Central memory CD8-positive, alpha-beta T cell (primary cell): ENCODE results near the gene SV2B.

Experiments used
- ATAC-seq: fragments of 150-1000 bp; cut with Tn5 transposase; replicated peaks from 2 replicates; pipeline ENCODE4 v1.10.0; 2022; ENCODE audit warnings: mild to moderate bottlenecking, moderate FRiP score, moderate number of reproducible peaks; ENCODE audit not compliant: poor library complexity, severe bottlenecking; ENCODE audit errors: extremely low read depth
- DNase-seq, 2 donors: peaks; one replicate each; pipeline ENCODE4 v3.0.0; 2021; ENCODE audit warnings: low spot score in 2 of 2
- H3K27ac Mint-ChIP-seq: one replicate; pipeline ENCODE4 v1.8.0; 2022; ENCODE audit warnings: low read depth, mild to moderate bottlenecking, moderate library complexity, mixed read lengths
- H3K27me3 Mint-ChIP-seq: one replicate; pipeline ENCODE4 v1.8.0; 2022; ENCODE audit warnings: mixed read lengths
- H3K36me3 Mint-ChIP-seq: one replicate; pipeline ENCODE4 v1.8.0; 2022; ENCODE audit warnings: mild to moderate bottlenecking, moderate library complexity, mixed read lengths; ENCODE audit not compliant: insufficient read depth
- H3K4me1 Mint-ChIP-seq: one replicate; pipeline ENCODE4 v1.8.0; 2022; ENCODE audit warnings: mixed read lengths
- H3K4me3 Mint-ChIP-seq: one replicate; pipeline ENCODE4 v1.8.0; 2022; ENCODE audit warnings: mild to moderate bottlenecking, moderate library complexity, mixed read lengths
- H3K9me3 Mint-ChIP-seq: one replicate; pipeline ENCODE4 v1.8.0; 2022; ENCODE audit warnings: mixed read lengths

SV2B gene

GRCh38 chr15:91099995-91100813, at the start of gene SV2B:
Gene SV2B (plus strand): TSS chr15:91100257. CDS start chr15:91226264, 126,007 bp downstream.
- Mint-ChIP-seq H3K4me1 (peaks cover 19% of the 10 kb centered on the region), H3K27ac (no peak within 1 kb of the TSS), H3K27me3 (peaks cover 97% of the 10 kb centered on the region), H3K4me3 (peak within 1 kb of the TSS; percentile 74), H3K9me3 (no peaks in the 10 kb centered on the region), H3K36me3 (no peaks in the 10 kb centered on the region)
- ATAC-seq = peak; percentile 55
- DNase-seq = no peak

GRCh38 chr15:91051248-91051647, 48.8 kb upstream of the SV2B start:
- no peaks in the 10 kb centered on the region for H3K9me3 Mint-ChIP-seq
- no peak overlapping the region for H3K27ac Mint-ChIP-seq
- DNase-seq (no peak), ATAC-seq (no peak)
- peaks cover 45% of the 10 kb centered on the region for H3K27me3 Mint-ChIP-seq
- H3K36me3 Mint-ChIP-seq = no peaks in the 10 kb centered on the region
- H3K4me3 Mint-ChIP-seq = no peak overlapping the region
- peaks cover 24% of the 10 kb centered on the region for H3K4me1 Mint-ChIP-seq

GRCh38 chr15:91054816-91055215, 45.2 kb upstream of the SV2B start:
- H3K4me1 Mint-ChIP-seq = peaks cover 8% of the 10 kb centered on the region
- no peak overlapping the region for H3K27ac Mint-ChIP-seq
- no peaks in the 10 kb centered on the region for H3K9me3 Mint-ChIP-seq
- H3K4me3 Mint-ChIP-seq = no peak overlapping the region
- no peak for ATAC-seq
- no peaks in the 10 kb centered on the region for H3K36me3 Mint-ChIP-seq
- peaks cover 80% of the 10 kb centered on the region for H3K27me3 Mint-ChIP-seq
- no peak for DNase-seq

GRCh38 chr15:91055548-91056331, 44.3 kb upstream of the SV2B start:
- H3K36me3 Mint-ChIP-seq = no peaks in the 10 kb centered on the region
- DNase-seq = no peak
- H3K27me3 Mint-ChIP-seq = peaks cover 86% of the 10 kb centered on the region
- H3K4me3 Mint-ChIP-seq = no peak overlapping the region
- H3K27ac Mint-ChIP-seq = no peak overlapping the region
- no peaks in the 10 kb centered on the region for H3K9me3 Mint-ChIP-seq
- peaks cover 8% of the 10 kb centered on the region for H3K4me1 Mint-ChIP-seq
- ATAC-seq = no peak

GRCh38 chr15:91061230-91061629, 38.8 kb upstream of the SV2B start:
- no peaks in the 10 kb centered on the region for H3K9me3 Mint-ChIP-seq

GRCh38 chr15:91061997-91062396, 38.1 kb upstream of the SV2B start:
- DNase-seq (no peak), ATAC-seq (no peak)
- peaks cover 45% of the 10 kb centered on the region for H3K27me3 Mint-ChIP-seq
- H3K36me3 Mint-ChIP-seq = no peaks in the 10 kb centered on the region
- H3K9me3 Mint-ChIP-seq = no peaks in the 10 kb centered on the region
- H3K27ac Mint-ChIP-seq = no peak overlapping the region
- no peak overlapping the region for H3K4me3 Mint-ChIP-seq
- no peaks in the 10 kb centered on the region for H3K4me1 Mint-ChIP-seq

More at GRCh38 chr15:91061230-91061629, 38.8 kb upstream of the SV2B start:
- Mint-ChIP-seq H3K4me1 (peaks cover 2% of the 10 kb centered on the region), H3K27ac (no peak overlapping the region), H3K36me3 (no peaks in the 10 kb centered on the region), H3K4me3 (no peak overlapping the region), H3K27me3 (peaks cover 45% of the 10 kb centered on the region)
- DNase-seq = no peak
- no peak for ATAC-seq

- no peak overlapping the region for H3K27ac Mint-ChIP-seq
- H3K4me1 Mint-ChIP-seq = no peaks in the 10 kb centered on the region
- DNase-seq (no peak), ATAC-seq (no peak)
- peaks cover 39% of the 10 kb centered on the region for H3K27me3 Mint-ChIP-seq
- no peaks in the 10 kb centered on the region for H3K9me3 Mint-ChIP-seq
- H3K36me3 Mint-ChIP-seq = no peaks in the 10 kb centered on the region
- no peak overlapping the region for H3K4me3 Mint-ChIP-seq
Observed at GRCh38 chr15:91065505-91065904, 34.6 kb upstream of the SV2B start.

- ATAC-seq (no peak), DNase-seq (no peak)
- Mint-ChIP-seq H3K27ac (no peak overlapping the region), H3K36me3 (no peaks in the 10 kb centered on the region), H3K4me3 (no peak overlapping the region), H3K4me1 (no peaks in the 10 kb centered on the region), H3K9me3 (no peaks in the 10 kb centered on the region), H3K27me3 (peaks cover 55% of the 10 kb centered on the region)
Observed at GRCh38 chr15:91067036-91067435, 33.0 kb upstream of the SV2B start.

GRCh38 chr15:91068436-91068835, 31.6 kb upstream of the SV2B start:
- H3K36me3 Mint-ChIP-seq = no peaks in the 10 kb centered on the region
- no peaks in the 10 kb centered on the region for H3K9me3 Mint-ChIP-seq
- H3K4me1 Mint-ChIP-seq = no peaks in the 10 kb centered on the region
- peaks cover 69% of the 10 kb centered on the region for H3K27me3 Mint-ChIP-seq
- DNase-seq = no peak
- H3K27ac Mint-ChIP-seq = no peak overlapping the region
- ATAC-seq = no peak
- H3K4me3 Mint-ChIP-seq = no peak overlapping the region

- H3K27ac Mint-ChIP-seq = no peak overlapping the region
- H3K27me3 Mint-ChIP-seq = peaks cover 69% of the 10 kb centered on the region
- H3K36me3 Mint-ChIP-seq = no peaks in the 10 kb centered on the region
- no peak for DNase-seq
- no peaks in the 10 kb centered on the region for H3K9me3 Mint-ChIP-seq
- no peak for ATAC-seq
- H3K4me3 Mint-ChIP-seq = no peak overlapping the region
- H3K4me1 Mint-ChIP-seq = no peaks in the 10 kb centered on the region
Observed at GRCh38 chr15:91068966-91069365, 31.1 kb upstream of the SV2B start.

GRCh38 chr15:91070872-91071271, 29.2 kb upstream of the SV2B start:
- peaks cover 69% of the 10 kb centered on the region for H3K27me3 Mint-ChIP-seq
- DNase-seq (no peak), ATAC-seq (no peak)
- no peaks in the 10 kb centered on the region for H3K9me3 Mint-ChIP-seq
- no peak overlapping the region for H3K27ac Mint-ChIP-seq
- no peaks in the 10 kb centered on the region for H3K4me1 Mint-ChIP-seq
- H3K36me3 Mint-ChIP-seq = no peaks in the 10 kb centered on the region
- no peak overlapping the region for H3K4me3 Mint-ChIP-seq

- ATAC-seq = no peak
- no peak for DNase-seq
Observed at GRCh38 chr15:91072161-91072560, 27.9 kb upstream of the SV2B start.

GRCh38 chr15:91073077-91073476, 27.0 kb upstream of the SV2B start:
- no peak for ATAC-seq
- no peak overlapping the region for H3K27ac Mint-ChIP-seq

More at GRCh38 chr15:91072161-91072560, 27.9 kb upstream of the SV2B start:
- Mint-ChIP-seq H3K36me3 (no peaks in the 10 kb centered on the region), H3K27me3 (peaks cover 58% of the 10 kb centered on the region), H3K9me3 (no peaks in the 10 kb centered on the region), H3K4me1 (no peaks in the 10 kb centered on the region), H3K27ac (no peak overlapping the region), H3K4me3 (no peak overlapping the region)

More at GRCh38 chr15:91073077-91073476, 27.0 kb upstream of the SV2B start:
- Mint-ChIP-seq H3K4me1 (no peaks in the 10 kb centered on the region), H3K36me3 (no peaks in the 10 kb centered on the region), H3K9me3 (no peaks in the 10 kb centered on the region), H3K4me3 (no peak overlapping the region), H3K27me3 (peaks cover 54% of the 10 kb centered on the region)
- DNase-seq = no peak
